ENCODE data around the gene LSAMP.
"Not testable (repeated sequence)": the region's sequence is repeated elsewhere in the genome, so short reads cannot be mapped to it uniquely, and the experiment has no call there.

The LSAMP gene

DNA sequence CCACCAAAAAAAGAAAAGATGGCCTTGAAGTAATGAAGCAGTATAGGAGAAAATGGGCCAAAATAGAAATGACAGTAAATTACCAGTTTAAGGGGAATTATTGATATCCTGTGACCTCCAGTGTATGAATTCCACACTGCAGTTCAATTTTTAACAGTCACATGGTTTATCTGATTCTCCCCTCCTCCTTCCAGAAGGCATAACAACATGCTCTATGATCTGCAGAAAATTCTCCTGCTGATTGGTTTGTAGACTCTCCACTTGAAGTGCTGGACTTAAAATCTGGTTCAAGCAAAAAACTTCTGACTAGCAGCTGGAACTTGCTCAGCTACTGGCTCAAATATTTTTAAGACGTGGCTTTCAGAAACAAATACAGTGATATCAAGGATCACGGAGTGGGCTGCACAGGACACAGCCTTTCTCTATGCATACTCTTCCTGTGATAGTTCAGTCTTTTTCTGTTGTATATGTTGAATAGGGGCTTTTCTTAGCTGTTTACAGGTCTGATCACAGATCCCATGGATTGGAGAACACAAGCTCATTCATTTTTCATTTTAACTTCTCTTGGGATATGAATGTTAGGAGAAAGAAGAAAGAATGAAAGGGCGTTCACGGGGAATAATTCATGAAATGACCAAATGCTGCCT lies 211.5 kb downstream of the LSAMP start:
- no peak for DNase-seq

DNA sequence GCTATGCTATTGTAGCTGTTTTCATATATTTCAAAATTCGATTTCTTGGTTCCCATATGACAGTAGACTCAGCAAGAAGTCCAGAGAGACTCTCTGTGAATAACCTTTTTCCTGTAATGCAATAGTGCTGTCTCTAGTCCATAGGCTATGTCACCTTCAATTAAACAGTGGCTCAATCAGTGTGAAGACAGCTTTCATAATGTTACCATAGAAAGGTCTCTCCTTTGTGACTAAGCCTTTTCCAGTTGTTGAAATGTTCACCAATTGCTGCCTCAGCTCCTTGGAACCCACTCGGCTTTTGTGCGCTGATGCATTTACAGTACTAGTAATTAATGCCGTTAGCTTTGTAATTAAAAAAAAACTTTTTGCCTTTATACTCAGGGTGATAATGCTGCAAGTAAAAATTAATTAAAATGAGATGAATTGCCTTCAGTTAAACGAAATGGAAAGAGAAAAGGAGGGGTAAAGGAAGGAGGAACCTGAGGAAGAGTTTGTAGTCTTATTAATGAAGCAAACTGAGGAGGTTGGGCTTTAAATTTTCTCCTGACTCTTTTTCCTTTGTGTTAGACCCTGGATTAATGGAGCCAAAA lies 214.8 kb downstream of the LSAMP start:
- DNase-seq: no peak

DNA sequence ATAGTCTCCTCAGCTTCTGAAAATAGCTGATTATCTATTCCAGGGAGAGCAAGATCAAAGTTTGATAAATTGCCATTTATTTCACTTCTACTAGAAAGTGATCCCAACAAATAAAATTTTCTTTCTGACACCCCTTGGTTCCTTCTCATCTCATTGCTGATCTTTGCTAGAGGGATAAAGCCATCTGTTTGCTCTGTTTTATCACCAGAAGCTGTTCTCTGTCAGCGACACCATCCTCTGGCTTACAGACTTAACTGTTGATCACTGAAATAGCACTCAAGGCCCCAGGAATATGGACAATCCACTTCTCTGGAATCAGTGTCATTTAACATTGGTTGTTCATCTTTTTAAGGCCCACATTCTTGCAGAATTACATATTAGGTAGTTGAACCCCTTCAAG lies 219.0 kb downstream of the LSAMP start:
- DNase-seq: no peak

DNA sequence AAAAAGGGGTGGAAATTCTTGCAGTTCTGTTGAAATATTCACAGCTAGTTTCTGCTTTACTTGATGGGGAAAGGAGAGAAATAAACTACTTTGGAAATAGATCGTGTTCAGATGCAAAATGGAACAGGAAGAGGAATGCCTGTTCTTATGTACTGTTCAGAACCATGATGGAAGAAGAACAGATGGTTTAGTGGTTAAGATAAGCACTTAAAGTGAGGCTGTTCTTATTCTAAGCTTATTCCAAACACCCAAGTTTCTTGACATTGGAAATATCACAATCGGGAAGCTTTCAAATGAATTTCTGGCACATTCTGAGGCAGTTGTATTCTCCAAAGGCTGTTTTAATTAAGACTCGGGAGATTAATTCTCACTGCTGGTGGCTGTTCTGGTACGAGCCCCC lies 228.5 kb downstream of the LSAMP start:
- DNase-seq: no peak

DNA sequence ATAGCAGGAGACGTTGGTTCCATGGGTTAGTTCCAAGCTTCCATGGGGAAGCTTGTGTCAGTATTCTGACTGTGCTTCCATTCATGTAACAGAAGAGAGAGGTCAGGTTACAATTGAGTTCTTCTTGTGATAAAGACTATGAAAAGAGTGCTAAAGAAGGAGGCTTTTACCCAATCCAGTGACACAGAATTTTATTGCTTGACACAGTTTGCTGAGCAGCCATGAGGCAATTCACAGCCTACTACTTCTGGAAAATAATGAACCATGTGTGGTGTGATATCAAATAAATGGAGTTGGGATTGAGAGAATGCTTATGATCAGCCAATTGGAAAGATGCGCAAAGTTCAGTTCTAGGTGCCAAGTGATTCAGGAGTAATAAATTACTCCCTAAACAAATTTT lies 233.4 kb downstream of the LSAMP start:
- DNase-seq: no peak

DNA sequence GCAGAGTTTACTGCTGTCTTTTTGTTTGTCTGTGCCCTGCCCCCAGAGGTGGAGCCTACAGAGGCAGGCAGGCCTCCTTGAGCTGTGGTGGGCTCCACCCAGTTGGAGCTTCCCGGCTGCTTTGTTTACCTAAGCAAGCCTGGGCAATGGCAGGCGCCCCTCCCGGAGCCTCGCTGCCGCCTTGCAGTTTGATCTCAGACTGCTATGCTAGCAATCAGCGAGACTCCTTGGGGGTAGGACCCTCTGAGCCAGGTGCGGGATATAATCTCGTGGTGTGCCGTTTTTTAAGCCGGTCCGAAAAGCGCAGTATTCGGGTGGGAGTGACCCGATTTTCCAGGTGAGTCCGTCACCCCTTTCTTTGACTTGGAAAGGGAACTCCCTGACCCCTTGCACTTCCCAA lies 236.5 kb downstream of the LSAMP start:
- DNase-seq: not testable (repeated sequence)

DNA sequence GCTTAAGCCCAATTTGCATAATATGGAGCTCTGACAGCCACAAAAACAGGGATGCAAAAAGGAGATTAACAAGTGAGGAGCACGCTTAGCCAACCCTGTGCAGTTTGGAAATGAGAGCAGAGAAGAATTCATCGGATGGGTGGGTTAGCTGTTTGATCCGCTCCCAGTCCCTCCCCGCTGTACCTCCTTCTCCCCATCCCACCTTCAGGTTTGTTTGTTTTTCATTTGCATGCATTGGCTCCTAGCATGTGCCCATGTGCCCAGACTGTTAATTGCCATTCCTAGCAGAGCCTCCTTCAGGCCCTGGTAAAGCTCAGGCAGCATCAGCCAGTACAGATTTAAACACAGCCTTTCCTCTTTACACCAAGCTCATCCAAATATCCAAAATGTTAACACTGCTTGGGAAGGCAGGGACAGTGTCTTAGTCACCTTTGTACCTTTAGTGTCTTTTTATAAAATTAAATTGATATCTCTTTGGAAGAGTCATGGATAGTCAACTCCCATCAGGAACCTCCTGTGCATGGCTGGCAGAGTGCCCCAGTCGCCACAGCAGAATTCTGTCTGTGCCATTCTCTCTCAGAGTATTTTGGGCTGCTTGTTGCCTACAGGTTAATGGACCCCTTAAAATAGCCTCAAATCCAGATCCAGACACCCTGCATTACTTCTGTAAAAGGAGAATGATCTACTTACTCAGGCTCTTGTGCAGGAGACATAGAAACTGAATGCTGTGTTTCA lies 244.2 kb downstream of the LSAMP start:
- DNase-seq: no peak

DNA sequence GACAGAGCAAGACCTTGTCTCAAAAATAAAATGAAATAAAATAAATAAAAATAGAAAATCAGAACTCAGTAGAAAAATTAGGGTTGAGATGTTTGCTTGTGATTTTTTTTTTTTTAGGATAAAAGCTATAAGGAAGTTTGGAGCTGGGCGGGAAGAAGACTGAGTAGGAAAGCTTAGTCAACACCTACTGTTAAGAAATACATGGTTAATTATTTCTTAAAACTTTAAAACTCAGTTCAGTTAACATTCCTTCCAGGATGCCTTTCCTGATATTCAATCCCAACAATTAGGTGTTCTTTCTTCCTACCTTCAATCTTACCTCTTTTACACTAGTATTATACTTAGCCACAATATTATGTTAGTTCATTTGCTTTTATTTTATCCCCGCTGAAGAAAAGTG lies 246.2 kb downstream of the LSAMP start:
- DNase-seq: no peak

DNA sequence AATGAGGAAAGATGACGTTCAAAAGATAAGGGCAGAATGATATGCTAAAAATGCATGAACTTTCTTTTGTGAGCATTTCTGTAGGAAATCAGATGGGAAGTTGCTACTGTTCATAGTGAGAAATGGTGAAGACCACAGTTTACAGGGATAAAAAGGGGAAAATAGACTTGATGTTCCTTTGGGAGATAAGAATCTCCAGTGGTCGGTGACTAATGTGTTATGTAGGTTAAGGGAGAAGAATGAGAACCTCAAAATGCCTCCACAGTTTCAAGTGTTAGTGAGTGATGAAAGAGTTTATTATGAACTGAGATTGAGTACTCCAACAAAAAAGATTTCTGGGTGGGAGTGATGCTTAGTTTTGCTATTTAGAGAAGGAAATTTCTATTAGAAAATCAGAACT lies 247.2 kb downstream of the LSAMP start:
- DNase-seq: no peak

DNA sequence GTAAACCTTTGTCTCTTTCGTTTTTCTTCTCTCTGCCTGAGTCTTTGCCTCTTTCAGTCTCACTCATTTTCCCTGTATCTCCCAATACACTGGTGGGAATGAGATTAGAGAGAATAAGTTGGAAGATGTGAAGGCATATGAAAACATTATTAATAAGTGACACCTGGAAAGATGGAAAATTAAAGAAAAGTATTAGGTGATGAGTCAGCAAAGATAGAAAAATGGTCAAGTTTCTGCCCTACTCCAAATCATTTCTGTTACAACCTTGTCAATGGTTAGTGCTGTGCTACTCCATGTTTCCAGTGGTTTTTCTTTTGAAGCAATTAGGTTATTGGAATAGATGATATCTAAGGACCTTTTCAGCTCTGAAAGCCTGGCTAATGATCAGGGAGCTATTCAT lies 252.8 kb downstream of the LSAMP start:
- DNase-seq: no peak

DNA sequence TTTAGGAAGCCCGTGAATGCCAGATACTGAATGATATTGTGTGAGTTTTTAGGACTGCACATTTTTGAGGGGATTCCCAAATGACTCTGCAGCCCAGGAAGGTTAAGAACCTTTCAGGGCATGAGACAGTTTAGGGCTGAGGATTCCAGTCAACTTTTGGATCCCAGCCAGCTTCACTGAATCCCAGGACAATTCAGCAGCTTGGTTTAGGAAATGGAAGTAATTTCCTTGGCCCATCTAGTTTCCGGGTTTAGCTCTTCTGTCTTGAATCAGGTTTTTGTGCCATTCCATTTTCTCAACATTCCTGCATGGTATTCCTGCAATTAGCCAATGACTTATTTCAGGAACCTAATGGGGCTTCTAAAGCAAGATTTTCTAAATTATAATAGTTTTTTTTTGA lies 253.9 kb downstream of the LSAMP start:
- no peak for DNase-seq

DNA sequence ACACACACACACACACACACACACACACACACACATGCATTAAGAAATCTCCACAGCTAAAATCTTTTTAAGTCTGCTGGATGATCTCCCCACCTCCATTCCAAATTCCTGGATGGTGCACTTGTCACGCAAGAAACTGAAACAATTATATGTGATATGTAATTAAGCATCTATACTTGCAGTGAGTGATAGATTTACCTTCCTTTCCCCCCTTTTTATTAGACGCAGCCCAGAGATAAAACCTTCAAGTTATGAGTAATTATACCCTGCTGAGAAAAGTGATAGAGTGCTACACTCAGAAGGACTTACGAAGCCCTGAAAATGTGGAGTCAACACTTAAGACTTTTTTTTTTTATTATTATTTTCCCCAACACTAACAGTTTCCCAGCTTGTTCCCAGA lies 255.2 kb downstream of the LSAMP start:
- DNase-seq: no peak

DNA sequence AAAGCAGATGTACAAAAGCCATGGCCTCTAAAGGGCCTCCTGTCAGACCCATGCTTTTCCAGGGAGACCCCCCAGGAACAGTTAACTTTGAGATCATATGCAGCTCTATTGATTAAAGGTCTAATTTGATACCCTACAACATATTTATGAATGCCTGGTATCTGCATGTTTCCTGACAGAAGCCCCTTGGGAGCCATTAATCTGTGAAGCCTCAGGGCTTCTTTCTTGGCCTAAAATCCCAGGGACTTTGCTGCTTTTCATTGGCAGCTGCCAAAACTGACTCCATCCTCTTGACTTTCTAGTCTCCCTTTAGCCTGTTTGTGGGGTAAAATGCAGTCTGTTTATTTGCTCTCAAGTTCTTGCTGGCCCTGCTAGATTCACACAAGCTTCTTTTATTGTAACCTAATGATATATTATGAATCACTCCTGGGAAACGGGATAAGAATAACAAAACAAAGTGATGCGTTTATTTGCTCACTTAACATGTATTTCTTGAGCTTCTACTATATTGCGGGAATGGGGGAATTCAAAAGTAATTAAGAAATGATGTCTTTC lies 257.0 kb downstream of the LSAMP start:
- no peak for DNase-seq

DNA sequence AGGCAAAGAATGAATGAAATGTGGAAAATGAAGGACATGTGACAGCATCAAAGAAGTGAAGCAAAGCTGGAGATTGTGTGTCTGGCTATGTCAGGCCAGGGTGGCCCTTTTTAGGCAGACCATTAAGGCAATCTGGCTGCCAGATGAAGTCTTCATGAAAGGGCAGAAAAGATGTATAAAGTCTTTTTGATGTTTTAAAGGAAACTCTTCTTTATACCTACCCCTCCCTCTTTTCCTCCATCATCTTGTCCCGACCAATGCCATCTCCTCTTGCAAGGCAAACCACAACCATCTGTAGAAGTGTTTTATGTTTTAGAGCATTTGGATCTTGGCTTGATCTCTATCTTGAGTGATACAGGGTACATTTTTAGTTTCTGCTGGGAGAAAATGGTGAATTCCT lies 259.2 kb downstream of the LSAMP start:
- DNase-seq: no peak

DNA sequence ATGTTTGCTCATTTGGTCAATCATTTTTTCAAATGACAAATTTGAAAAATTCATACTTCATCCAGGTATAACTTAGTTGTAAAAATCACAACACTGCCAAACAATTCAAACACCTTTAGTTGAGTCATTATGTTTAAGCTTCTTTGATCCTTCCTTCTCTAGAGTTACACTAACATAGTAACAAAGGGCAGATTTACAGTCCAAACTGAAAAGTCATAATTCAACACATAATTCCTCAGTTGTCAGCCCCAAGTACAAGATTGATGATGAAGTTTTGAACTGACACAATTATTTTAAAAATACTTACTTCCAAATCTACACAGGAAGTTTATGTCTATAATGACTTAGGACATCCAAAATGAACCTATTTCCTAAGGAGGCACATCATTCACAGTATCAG lies 264.1 kb downstream of the LSAMP start:
- DNase-seq: no peak

DNA sequence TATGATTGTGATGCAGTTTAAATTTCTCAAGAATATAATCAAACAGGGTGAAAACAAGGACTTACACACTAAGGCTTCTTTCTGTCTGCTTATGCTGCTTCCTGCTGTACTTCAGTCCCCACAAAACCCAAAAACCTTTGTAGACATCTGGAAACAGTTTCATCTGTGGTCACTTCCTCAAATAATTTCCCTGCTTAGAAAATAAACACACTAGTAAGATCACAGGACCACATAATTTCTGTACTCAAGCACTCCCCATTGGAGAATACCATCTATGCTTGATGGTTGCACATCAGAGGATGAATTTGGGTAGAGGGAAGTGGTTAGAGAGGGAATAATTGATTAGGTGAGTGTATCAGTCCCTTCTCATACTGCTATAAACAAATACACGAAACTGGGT lies 266.2 kb downstream of the LSAMP start:
- DNase-seq: no peak

DNA sequence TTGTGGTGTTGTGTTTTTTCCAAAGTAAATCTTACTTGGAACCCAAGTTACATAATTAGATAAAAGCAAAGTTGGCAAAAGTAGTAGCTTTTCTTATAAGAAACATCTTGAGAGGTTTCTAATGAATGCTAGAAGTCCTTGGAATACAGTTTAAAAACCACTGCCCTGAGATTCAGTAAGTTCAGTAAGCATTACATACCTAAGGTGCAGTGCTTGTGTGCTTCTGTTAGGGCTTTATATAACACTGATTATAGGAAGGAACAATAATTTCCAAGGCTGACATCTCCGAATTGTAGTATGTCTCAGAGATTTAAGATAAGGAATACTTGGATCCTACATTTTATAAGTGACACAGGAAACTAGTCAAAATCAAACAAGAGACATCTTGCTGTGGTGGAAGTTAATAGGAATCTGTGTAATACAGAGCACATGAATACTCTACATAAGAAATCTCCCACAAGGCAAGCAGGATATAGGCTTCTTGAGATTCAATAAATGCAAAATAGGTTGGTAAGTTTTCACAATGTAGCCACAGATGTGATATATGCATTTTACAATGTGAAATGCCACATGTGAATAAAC lies 268.2 kb downstream of the LSAMP start:
- no peak for DNase-seq

DNA sequence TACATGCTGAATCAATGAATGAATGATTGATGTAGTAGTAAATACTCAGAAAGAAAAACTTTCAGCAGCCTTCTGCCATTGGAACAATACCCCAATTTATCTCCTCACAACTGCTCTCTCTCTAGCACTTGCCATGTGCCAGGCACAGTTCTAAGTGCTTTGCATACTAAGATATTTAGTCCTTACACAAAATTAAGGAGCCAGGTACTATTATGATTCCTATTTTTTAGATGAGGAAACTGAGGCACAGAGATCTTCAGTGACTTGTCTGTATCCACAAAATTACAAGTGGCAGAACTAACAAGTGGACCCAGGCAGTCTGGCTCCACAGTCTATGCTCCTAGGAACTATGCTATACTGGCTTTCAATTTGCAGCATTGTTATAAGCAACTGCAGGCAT lies 279.2 kb downstream of the LSAMP start:
- no peak for DNase-seq

DNA sequence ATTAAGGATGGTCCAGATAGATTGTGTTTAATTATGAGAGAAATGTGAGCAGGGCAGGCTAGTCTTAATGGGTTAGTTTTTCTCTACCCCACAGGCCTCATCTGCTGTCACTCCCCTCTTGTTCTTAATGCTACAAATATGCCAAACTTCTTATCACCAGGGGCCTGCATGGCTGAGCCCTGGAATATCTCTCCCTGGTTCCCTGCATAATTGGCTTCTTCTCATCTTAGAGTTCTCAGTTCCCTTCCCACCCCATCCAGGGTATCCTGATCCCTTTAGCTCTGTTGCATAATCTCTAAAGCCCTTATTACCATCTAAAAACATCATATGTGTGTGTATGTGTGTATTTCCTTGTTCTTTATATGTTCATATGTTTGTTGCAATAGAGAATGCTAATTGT lies 279.6 kb downstream of the LSAMP start:
- DNase-seq: no peak

DNA sequence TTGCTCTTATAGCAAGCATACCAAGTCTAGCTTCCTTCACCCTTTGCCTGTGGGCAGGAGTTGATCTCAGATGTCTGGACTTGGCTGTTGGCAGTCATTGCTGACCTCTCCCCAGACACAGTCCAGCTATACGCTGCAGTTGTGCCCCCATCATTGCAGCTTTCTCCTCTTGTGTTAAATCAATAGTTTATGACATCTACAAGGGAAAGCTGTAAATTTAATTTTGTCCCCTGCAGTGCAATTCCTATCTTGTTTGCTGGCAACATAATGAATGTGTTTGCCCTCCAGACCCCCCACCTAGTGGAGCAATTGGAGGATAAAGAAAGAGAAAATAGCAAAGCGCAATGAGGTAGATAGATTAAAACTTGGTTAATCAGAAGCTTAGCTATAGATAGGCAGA lies 280.2 kb downstream of the LSAMP start:
- no peak for DNase-seq

DNA sequence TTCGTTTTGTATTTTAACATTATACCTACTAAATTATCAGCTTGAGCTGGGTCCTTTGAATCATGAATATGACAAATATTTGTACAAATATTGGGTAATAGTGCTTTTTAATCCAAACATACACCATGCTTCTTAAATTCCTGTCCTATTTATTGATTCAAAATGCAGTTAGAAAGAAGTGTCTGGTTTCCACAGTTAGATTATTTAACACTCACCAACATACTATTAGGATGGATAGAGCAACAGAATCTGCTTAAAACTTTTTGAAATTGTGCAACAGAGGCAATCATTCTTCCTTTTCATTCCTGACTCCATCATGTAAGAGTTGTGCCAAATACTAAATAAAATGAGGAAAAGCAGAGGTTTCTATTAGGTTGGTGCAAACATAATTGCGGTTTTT lies 281.2 kb downstream of the LSAMP start:
- DNase-seq: no peak

DNA sequence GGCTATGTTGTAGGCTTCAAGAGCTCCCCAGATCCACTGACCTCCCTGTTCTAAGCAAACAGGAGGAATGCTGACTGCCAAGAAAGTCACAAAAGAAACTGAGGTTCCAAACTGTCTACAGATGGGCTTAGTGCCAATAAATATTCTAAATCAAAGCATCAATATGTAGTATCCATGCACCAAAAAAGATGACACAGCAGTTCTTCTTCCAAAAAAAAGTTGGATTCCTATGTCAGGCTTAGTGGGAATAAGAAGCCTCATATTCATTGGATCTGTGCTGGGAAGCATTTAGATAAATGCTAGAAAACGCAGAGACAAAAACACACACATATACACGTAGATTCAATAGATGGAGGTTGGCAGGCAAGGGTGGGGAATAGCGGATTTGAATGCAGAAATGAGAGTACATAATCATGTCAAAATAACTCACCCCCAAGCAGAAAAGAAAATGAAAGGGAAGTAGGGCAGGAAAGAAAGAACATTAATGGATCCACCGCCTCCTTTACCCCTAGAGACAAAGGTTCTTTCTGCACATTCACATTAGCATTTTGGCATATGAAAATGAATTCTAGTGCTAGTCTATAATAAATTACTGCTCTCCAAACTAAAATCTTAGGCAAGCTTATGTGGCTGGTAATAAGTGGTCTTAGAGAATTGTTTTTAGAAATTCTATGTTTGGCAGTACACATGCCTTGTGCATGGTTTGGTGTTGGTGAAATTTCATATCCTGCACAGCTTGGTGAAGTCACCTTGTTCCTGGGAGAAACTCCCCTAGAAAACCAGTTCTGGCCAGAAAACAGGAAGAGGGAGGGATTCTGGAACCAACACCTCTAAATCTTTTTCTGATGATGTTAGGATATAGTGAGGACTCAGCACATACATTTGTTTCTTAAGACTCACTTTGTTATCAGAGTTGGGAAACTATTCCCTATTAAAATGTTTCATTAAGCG lies 283.4 kb downstream of the LSAMP start:
- no peak for DNase-seq

DNA sequence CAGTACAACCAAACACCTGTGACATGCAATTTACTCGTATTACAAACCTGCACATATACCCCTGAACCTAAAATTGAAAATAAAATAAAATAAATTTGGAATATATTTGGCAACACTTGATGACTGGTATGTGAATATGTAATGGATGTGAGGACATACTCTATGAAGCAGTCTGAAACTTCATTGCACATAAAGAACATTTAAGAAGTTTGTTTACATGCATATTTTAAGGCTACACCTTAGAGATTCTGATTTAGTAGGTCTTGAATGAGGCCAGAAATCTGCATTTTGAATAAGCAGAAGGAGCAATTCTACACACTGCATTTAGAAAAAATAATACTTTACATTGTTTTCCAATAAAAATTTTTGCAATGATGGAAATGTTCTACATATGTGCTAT lies 284.7 kb downstream of the LSAMP start:
- no peak for DNase-seq

All from effector CD8-positive, alpha-beta T cell (primary cell).